Stimulated activated CD8-positive, alpha-beta memory T cell treated with anti-CD3 and anti-CD28 coated beads, Interleukin-7, amount 100 ng/mL, for 24 hours (primary cell): ENCODE data around the gene WDR18.

Experiments used
- DNase-seq: peaks from one replicate; pipeline ENCODE4 v3.0.0-alpha.2; 2020; ENCODE audit warnings: low read depth

The WDR18 gene

GRCh38 chr19:991932-992669 is 8.0 kb downstream of the WDR18 start:
- DNase-seq, result no peak

- no peak for DNase-seq
Measured at GRCh38 chr19:992670-993055, 8.5 kb downstream of the WDR18 start.

- DNase-seq, result no peak
Measured at GRCh38 chr19:993361-993830, 9.3 kb downstream of the WDR18 start.

- no peak for DNase-seq
Measured at GRCh38 chr19:993831-994393, 9.8 kb downstream of the WDR18 start.

GRCh38 chr19:994516-994915 is 10.4 kb downstream of the WDR18 start:
- no peak for DNase-seq

GRCh38 chr19:995051-995827 is 11.1 kb downstream of the WDR18 start:
- DNase-seq, result no peak

- no peak for DNase-seq
Measured at GRCh38 chr19:996051-996838, 12.1 kb downstream of the WDR18 start.

GRCh38 chr19:998064-998463 is 13.9 kb downstream of the WDR18 start:
- DNase-seq, result no peak

- no peak for DNase-seq
Measured at GRCh38 chr19:999379-999719, 15.2 kb downstream of the WDR18 start.

GRCh38 chr19:1000095-1000494 is 15.9 kb downstream of the WDR18 start, which contains the start of gene GRIN3B:
Gene GRIN3B, plus strand, starts transcription at chr19:1000419. Its CDS starts 19 bp downstream, at chr19:1000438.
- DNase-seq, result no peak

GRCh38 chr19:1000591-1001537 is 16.7 kb downstream of the WDR18 start:
- no peak for DNase-seq

- DNase-seq, result peak; percentile 48
Measured at GRCh38 chr19:1001538-1002166, 17.5 kb downstream of the WDR18 start.

- no peak for DNase-seq
Measured at GRCh38 chr19:1002600-1002999, 18.5 kb downstream of the WDR18 start.

- no peak for DNase-seq
Measured at GRCh38 chr19:1003283-1003682, 19.1 kb downstream of the WDR18 start.

- DNase-seq, result no peak
Measured at GRCh38 chr19:1004204-1004802, 20.2 kb downstream of the WDR18 start.

GRCh38 chr19:1004803-1005664 is 20.9 kb downstream of the WDR18 start:
- DNase-seq, result no peak

GRCh38 chr19:1006711-1007398 is 22.7 kb downstream of the WDR18 start:
- no peak for DNase-seq

GRCh38 chr19:1007399-1008251 is 23.5 kb downstream of the WDR18 start:
- DNase-seq, result no peak
